Tibial nerve (tissue), 4 donors: Measurements from ENCODE around the gene FILIP1. TPM values are rescaled to one million over a fixed set of nuclear protein-coding genes. Genes with fewer than 3 reads are reported as not detected.

Experiments
- DNase-seq, 2 donors: peaks; one replicate each; pipeline ENCODE4 v3.0.0-alpha.2; 2019; ENCODE audit warnings: low spot score in 2 of 2
- H3K27ac ChIP-seq, 4 donors: fragments of 200-600 bp; sonication (generic) in 3 of 4; one replicate each; pipeline ENCODE4 v1.5.1; 2017 to 2019; ENCODE audit warnings: mild to moderate bottlenecking in 1 of 4
- H3K27me3 ChIP-seq, 2 donors: fragments of 200-600 bp; sonication (generic) in 1 of 2; one replicate each; pipeline versions ENCODE4 v1.5.1 to v1.6.0; 2017 to 2019
- H3K36me3 ChIP-seq, 3 donors: fragments of 200-600 bp; sonication (generic); one replicate each; pipeline ENCODE4 v1.5.1; 2018 to 2019
- H3K4me1 ChIP-seq, 4 donors: fragments of 200-600 bp; sonication (generic) in 3 of 4; one replicate each; pipeline ENCODE4 v1.5.1; 2017 to 2019
- H3K4me3 ChIP-seq, 4 donors: fragments of 200-600 bp; sonication (generic) in 3 of 4; one replicate each; pipeline ENCODE4 v1.5.1; 2017 to 2019; ENCODE audit warnings: mild to moderate bottlenecking in 1 of 4, moderate library complexity in 1 of 4
- H3K9me3 ChIP-seq, 4 donors: fragments of 200-600 bp; sonication (generic) in 3 of 4; one replicate each; pipeline ENCODE4 v1.5.1; 2017 to 2019
- CTCF ChIP-seq, 5 experiments: fragments of 200-600 bp in 3 of 5; fragments of 450-650 bp in 2 of 5; sonication (generic) in 3 of 5; IDR thresholded peaks; one replicate each; pipeline ENCODE4 v1.5.1; 2016 to 2019; ENCODE audit warnings: antibody characterized with exemption in 5 of 5, mild to moderate bottlenecking in 3 of 5, moderate library complexity in 2 of 5
- EP300 ChIP-seq, 2 donors: sonication (generic); formaldehyde crosslinking; IDR thresholded peaks; one replicate each; pipeline ENCODE4 v1.6.1; 2017; ENCODE audit warnings: antibody characterized with exemption in 2 of 2, mild to moderate bottlenecking in 1 of 2
- POLR2A ChIP-seq, 2 donors: fragments of 450-650 bp; IDR thresholded peaks; one replicate each; pipeline ENCODE4 v1.6.1; 2017; ENCODE audit warnings: antibody characterized with exemption in 2 of 2, mild to moderate bottlenecking in 2 of 2, moderate library complexity in 2 of 2
- WGBS, 2 donors: methylation state at CpG; one replicate each; pipeline ENCODE4 v1.1.5; 2018; 5-methylcytosine and 5-hydroxymethylcytosine counted together
- total RNA-seq, 4 donors: library from RNA; depleted of rRNA; stranded (reverse); fragments of >200 nt; gene quantifications; one replicate each; pipeline ENCODE4 v1.1.0, GENCODE V29; 2016

Gene FILIP1
- total RNA-seq, 4 donors from 2014 or later: 6.0 to 16.3 (median 13.3) TPM

GRCh38 chr6:75302280-75302679 is 191.3 kb downstream of the FILIP1 start:
- H3K4me3 ChIP-seq: no peak overlapping the region
- H3K27me3 ChIP-seq: no peaks in the 10 kb centered on the region
- TF ChIP-seq POLR2A (IDR thresholded peaks at IDR 0.05) (no peak), CTCF (IDR thresholded peaks at IDR 0.05) (no peak), EP300 (IDR thresholded peaks at IDR 0.05) (no peak)
- H3K36me3 ChIP-seq: no peaks in the 10 kb centered on the region
- H3K27ac ChIP-seq: no peak overlapping the region
- 92 to 97% methylated on average over 3 of the region's 3 CpGs for WGBS, 2 donors
- peaks cover 0 to 21% (median 0%) of the 10 kb centered on the region in 4 donors for H3K4me1 ChIP-seq
- DNase-seq: no peak
- H3K9me3 ChIP-seq: peaks cover 0 to 2% (median 0%) of the 10 kb centered on the region in 4 donors

DNA sequence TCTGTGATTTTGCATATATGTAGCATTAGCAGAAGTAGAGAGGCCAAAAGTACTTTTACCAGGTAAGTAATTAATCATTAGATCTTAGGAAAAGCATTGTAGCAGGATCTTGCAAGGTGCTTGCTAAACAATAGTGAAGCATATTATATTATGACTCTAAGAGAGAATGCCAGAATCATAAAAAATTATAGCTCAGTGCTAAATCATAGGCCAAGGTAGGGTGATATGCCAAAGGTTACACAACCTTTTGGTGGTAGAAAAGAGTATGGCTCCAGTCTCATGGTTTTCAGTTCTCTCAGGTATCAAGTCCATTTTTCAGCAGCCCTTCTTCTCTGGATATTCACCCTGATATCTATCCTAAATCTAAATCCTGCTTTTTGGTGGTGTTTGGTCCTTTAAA is 192.1 kb downstream of the FILIP1 start:
- H3K9me3 ChIP-seq: peaks cover 0 to 2% (median 0%) of the 10 kb centered on the region in 4 donors

GRCh38 chr6:75301088-75301487 is 192.5 kb downstream of the FILIP1 start:
- no peak overlapping the region for H3K27ac ChIP-seq

More for the DNA sequence above, 192.1 kb downstream of the FILIP1 start:
- H3K36me3 ChIP-seq: no peaks in the 10 kb centered on the region
- no peak for DNase-seq
- H3K4me1 ChIP-seq: peaks cover 0 to 22% (median 0%) of the 10 kb centered on the region in 4 donors
- no peaks in the 10 kb centered on the region for H3K27me3 ChIP-seq
- TF ChIP-seq CTCF (IDR thresholded peaks at IDR 0.05) (no peak), EP300 (IDR thresholded peaks at IDR 0.05) (no peak), POLR2A (IDR thresholded peaks at IDR 0.05) (no peak)
- no peak overlapping the region for H3K4me3 ChIP-seq
- H3K27ac ChIP-seq: no peak overlapping the region

DNA sequence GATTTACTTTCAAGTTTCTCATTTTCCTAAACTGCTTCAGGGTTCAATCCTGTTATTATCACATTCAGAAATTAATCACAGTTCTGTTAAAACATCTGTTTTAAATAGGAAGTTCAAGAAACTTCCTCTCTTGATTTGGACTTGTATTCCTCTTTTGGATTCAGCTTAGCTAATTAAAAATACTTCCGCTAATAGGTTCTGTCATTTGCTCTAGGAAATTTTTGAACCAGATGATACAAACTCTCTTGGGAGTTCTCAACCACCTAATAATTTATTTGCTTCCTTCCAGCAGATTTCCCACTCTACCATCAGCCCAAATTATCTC is 193.1 kb downstream of the FILIP1 start:
- Histone ChIP-seq H3K27me3 (no peaks in the 10 kb centered on the region), H3K36me3 (no peaks in the 10 kb centered on the region), H3K27ac (no peak overlapping the region), H3K4me1 (peaks cover 0 to 22% (median 0%) of the 10 kb centered on the region in 4 donors), H3K4me3 (no peak overlapping the region), H3K9me3 (peaks cover 0 to 2% (median 0%) of the 10 kb centered on the region in 4 donors)
- no peak for TF ChIP-seq CTCF (IDR thresholded peaks at IDR 0.05)
- TF ChIP-seq EP300 (IDR thresholded peaks at IDR 0.05): no peak
- no peak for TF ChIP-seq POLR2A (IDR thresholded peaks at IDR 0.05)
- 0 to 20% methylated on average over 1 of the region's 1 CpG for WGBS, 2 donors
- no peak for DNase-seq

More at GRCh38 chr6:75301088-75301487, 192.5 kb downstream of the FILIP1 start:
- TF ChIP-seq CTCF (IDR thresholded peaks at IDR 0.05) (no peak), EP300 (IDR thresholded peaks at IDR 0.05) (no peak), POLR2A (IDR thresholded peaks at IDR 0.05) (no peak)
- Histone ChIP-seq H3K4me3 (no peak overlapping the region), H3K27me3 (no peaks in the 10 kb centered on the region), H3K9me3 (peaks cover 0 to 2% (median 0%) of the 10 kb centered on the region in 4 donors), H3K4me1 (peaks cover 0 to 22% (median 0%) of the 10 kb centered on the region in 4 donors), H3K36me3 (no peaks in the 10 kb centered on the region)
- WGBS, 2 donors: 89% methylated on average over 2 of the region's 2 CpGs
- no peak for DNase-seq

GRCh38 chr6:75299801-75300530 is 193.6 kb downstream of the FILIP1 start:
- H3K4me1 ChIP-seq: peaks cover 0 to 22% (median 0%) of the 10 kb centered on the region in 4 donors
- peaks cover 0 to 2% (median 0%) of the 10 kb centered on the region in 4 donors for H3K9me3 ChIP-seq
- no peaks in the 10 kb centered on the region for H3K36me3 ChIP-seq
- H3K27me3 ChIP-seq: no peaks in the 10 kb centered on the region
- no peak overlapping the region for H3K27ac ChIP-seq
- DNase-seq: no peak
- H3K4me3 ChIP-seq: no peak overlapping the region
- WGBS, 2 donors: 64 to 74% methylated on average over 2 of the region's 2 CpGs
- TF ChIP-seq EP300 (IDR thresholded peaks at IDR 0.05): no peak
- no peak for TF ChIP-seq POLR2A (IDR thresholded peaks at IDR 0.05)
- no peak for TF ChIP-seq CTCF (IDR thresholded peaks at IDR 0.05)
